Measurements from ENCODE around the gene FXYD6.

Gene FXYD6

DNA sequence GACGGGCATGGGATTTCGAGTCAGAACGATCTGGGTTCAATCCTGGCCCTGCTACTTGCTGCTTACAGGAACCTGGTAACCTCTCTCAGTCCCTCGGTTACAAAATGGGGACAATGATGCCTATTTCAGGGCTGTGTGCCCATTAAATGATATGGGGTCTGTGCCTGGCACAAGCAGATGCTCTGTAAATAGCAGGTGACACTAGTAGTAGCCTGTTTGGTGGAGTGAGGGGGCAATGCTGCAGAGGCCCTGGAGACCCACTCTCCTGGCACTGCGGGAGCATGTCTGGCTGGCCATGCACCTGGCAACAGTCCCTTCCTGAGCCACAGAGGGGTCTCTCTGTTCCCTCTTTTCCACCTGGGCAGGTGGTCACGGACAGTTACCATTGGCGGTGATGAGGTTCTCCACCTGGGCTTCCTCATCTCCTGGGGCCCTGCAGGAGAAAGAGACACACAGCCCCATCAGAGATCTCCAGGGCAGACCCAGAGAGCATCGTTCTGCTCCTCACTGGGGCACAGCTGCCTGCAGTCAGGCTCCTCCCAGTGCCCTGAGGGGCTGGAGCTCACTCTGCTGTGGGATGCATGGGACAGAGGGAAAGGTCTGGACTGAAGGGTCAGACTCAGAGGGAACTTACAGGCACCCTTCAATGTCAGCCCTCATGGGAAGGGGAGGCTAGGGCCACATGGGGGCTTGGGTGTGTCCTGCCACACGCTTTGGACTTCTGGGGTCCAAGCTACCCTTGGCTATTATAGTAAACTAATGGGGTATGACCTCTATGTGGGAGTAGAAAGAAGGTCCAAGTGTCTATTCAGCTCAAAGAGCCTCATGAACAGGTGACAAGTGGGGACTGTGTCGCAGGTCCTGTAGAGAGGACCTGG lies 36.3 kb downstream of the FXYD6 start:
- TF ChIP-seq, protein P1, sequence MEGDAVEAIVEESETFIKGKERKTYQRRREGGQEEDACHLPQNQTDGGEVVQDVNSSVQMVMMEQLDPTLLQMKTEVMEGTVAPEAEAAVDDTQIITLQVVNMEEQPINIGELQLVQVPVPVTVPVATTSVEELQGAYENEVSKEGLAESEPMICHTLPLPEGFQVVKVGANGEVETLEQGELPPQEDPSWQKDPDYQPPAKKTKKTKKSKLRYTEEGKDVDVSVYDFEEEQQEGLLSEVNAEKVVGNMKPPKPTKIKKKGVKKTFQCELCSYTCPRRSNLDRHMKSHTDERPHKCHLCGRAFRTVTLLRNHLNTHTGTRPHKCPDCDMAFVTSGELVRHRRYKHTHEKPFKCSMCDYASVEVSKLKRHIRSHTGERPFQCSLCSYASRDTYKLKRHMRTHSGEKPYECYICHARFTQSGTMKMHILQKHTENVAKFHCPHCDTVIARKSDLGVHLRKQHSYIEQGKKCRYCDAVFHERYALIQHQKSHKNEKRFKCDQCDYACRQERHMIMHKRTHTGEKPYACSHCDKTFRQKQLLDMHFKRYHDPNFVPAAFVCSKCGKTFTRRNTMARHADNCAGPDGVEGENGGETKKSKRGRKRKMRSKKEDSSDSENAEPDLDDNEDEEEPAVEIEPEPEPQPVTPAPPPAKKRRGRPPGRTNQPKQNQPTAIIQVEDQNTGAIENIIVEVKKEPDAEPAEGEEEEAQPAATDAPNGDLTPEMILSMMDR (IDR thresholded peaks at IDR 0.05; ENCODE audit: borderline replicate concordance, insufficient read depth, low read depth, low read length) = no peak
- H3K4me3 ChIP-seq (ENCODE audit: low read depth, low read length) = no peak overlapping the region

- TF ChIP-seq, protein P1 (IDR thresholded peaks at IDR 0.05; ENCODE audit: borderline replicate concordance, insufficient read depth, low read depth, low read length) = no peak
- H3K4me3 ChIP-seq (ENCODE audit: low read depth, low read length) = no peak overlapping the region
Measured at GRCh38 chr11:117839380-117839881, 37.0 kb downstream of the FXYD6 start.

- TF ChIP-seq, protein P1 (IDR thresholded peaks at IDR 0.05; ENCODE audit: borderline replicate concordance, insufficient read depth, low read depth, low read length) = no peak
- no peak overlapping the region for H3K4me3 ChIP-seq (ENCODE audit: low read depth, low read length)
Measured at GRCh38 chr11:117838901-117839300, 37.6 kb downstream of the FXYD6 start.

DNA sequence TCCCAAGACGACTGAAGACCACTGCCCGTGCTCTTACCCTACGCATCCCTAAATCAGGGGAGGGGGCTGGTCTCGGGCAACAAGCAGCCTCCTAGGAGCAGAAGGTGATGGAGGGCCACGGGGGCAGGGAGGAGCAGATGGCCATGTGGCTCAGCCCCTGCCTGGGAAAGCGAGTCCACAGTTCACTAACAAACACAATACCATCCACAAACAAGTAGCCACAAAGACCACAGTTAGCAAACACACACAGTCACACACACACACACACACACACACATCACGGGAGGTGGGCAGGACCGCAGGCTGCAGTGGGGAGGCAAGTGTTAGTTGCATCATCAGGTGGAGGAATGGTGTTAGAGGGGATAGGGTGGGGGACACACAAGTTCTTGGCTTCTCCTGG lies 38.7 kb downstream of the FXYD6 start:
- H3K4me3 ChIP-seq (ENCODE audit: low read depth, low read length) = no peak overlapping the region
- TF ChIP-seq, protein P1 (IDR thresholded peaks at IDR 0.05; ENCODE audit: borderline replicate concordance, insufficient read depth, low read depth, low read length) = no peak

DNA sequence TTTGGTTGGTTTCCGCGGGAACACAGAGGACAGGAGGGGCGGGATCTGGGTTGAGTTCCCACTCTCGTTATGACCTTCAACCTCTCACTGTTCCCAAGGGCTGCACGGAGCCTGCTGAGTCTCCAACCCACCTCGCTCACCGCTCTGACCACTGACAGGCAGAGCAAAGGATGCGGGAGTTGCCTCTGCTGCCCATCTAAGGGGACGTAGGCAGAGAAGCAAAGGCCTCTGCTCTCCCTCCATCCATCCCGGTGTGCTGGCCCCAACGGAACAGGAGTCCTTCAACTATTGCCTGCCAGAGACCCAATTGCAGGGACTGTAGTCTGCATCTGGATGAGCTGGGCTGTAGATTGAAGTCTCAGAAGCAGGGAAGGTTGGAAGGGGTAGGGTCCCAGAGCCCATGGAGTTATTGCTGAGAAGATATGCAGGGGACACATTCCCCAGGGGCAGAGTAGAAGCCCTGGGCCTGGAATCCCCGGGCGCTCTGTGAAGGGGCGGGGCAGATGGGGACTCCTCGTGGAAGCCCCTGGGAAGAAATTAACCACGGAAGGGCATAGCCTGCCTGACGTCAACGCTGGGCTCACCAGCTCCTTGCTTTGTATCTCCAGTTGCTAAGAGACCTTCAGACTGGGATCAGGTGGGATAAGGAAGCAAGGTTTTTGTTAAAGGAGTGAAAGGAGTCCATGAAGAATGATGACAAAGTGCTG lies 39.2 kb downstream of the FXYD6 start:
- H3K4me3 ChIP-seq (ENCODE audit: low read depth, low read length) = no peak overlapping the region
- TF ChIP-seq, protein P1 (IDR thresholded peaks at IDR 0.05; ENCODE audit: borderline replicate concordance, insufficient read depth, low read depth, low read length) = no peak

DNA sequence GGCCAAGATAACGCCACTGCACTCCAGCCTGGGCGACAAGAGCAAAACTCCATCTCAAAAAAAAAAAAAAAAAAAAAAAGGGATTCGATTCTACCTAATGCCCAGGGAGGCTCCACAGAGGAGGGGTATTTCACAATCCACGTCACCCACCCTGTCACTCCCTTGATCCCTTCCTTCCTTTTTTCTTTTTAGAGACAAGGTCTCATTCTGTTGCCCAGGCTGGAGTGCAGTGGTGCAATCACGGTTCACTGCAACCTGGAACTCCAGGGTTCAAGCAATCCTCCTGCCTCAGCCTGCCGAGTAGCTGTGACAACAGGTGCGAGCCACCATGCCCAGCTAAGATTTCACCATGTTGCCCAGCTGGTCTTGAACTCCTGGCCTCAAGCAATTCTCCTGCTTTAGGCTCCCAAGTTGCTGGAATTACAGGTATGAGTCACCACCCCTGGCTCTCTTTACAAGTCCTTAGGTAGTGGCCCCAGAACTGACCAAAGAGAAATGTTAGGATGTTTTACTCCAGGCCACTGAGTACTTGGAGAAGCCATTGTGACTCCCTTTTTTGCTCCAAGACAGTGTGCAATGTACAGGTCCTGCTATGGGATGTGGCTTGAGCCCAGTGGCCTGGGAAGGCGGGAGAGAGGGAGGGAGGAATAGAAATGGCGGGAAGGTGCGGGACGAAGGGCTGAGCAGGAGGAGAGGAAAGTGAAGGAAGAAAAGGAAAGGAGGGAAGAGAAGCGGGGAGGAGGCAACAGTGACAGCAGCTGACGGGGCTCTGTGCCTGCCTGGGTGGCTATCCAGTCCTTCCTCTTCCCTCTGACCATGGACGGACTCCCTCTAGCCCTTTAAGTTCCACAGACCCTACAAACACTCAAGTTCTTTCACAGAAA lies 40.1 kb downstream of the FXYD6 start:
- TF ChIP-seq, protein P1 (IDR thresholded peaks at IDR 0.05; ENCODE audit: borderline replicate concordance, insufficient read depth, low read depth, low read length) = no peak
- H3K4me3 ChIP-seq (ENCODE audit: low read depth, low read length) = no peak overlapping the region
